Left lung (tissue), 14 donors: ENCODE measurements around the gene PCDHGB3. TPM values are rescaled to one million over a fixed set of nuclear protein-coding genes. Genes with fewer than 3 reads are reported as not detected.

Experiments used
- ATAC-seq: fragments of 200-7000 bp; cut with Tn5 transposase; one replicate; pipeline ENCODE4 v1.9.1; 2020; ENCODE audit warnings: moderate library complexity
- DNase-seq, 4 donors: peaks; one replicate each; pipeline ENCODE4 v3.0.0-alpha.2; 2013 to 2020
- H3K27ac ChIP-seq, 2 donors: fragments of 200-600 bp; sonication (generic) in 1 of 2; one replicate each; pipeline versions ENCODE4 v1.5.0 to v1.8.0; 2020 to 2021
- H3K27me3 ChIP-seq, 2 donors: fragments of 200-600 bp; sonication (generic) in 1 of 2; one replicate each; pipeline versions ENCODE4 v1.5.0 to v1.8.0; 2020 to 2021
- H3K36me3 ChIP-seq, 2 donors: fragments of 200-600 bp; sonication (generic) in 1 of 2; one replicate each; pipeline versions ENCODE4 v1.5.0 to v1.8.0; 2020 to 2021
- H3K4me1 ChIP-seq, 2 donors: fragments of 200-600 bp; one replicate each; pipeline ENCODE4 v1.8.0; 2021
- H3K4me3 ChIP-seq, 2 donors: fragments of 200-600 bp; sonication (generic) in 1 of 2; one replicate each; pipeline versions ENCODE4 v1.5.0 to v1.8.0; 2020 to 2021; ENCODE audit warnings: mild to moderate bottlenecking in 1 of 2
- H3K9me3 ChIP-seq, 2 donors: fragments of 200-600 bp; sonication (generic) in 1 of 2; one replicate each; pipeline versions ENCODE4 v1.5.0 to v1.8.0; 2020 to 2021
- intact Hi-C, 2 donors: fragments of 100-400 bp; cut with DNase I; formaldehyde crosslinking; loops; one replicate each; pipeline versions ENCODE4 v1.11.2 to v1.14.2; 2022
- long read RNA-seq, 12 donors: library from polyadenylated mRNA in 2 of 12; unstranded in 2 of 12; transcript quantifications; one replicate each; pipeline ENCODE4 v2.0.0 and lab custom pipeline, GENCODE V29; 2019 to 2026
- polyA plus RNA-seq, 6 donors: library from polyadenylated mRNA; unstranded; fragments of 120-200 nt; gene quantifications; one replicate each; pipeline ENCODE4 v1.2.1, GENCODE V29; 2013; ENCODE audit not compliant: insufficient read length in 6 of 6
- total RNA-seq, 2 donors: library from RNA; stranded (reverse); fragmentation: NEBNext Ultra II Directional; extraction: Animal tissue kit (Norgen Biotek cat#: 25700); gene quantifications; one replicate each; pipeline ENCODE4 v1.2.1, GENCODE V29; 2021
- TF ChIP-seq, protein P1 (sequence below), 2 donors: fragments of 200-600 bp; sonication (generic) in 1 of 2; IDR thresholded peaks; one replicate each; pipeline versions ENCODE4 v1.5.0 to v1.8.0; 2021; ENCODE audit warnings: antibody characterized with exemption in 2 of 2
- donor health status: DM: no; HTN: yes; CAD: no.
- donor health status: DM: no; HTN: no; CAD: no.

PCDHGB3 gene
- total RNA-seq: 1 to 10 TPM; 1.5 to 2.4 TPM
- 1 to 10 TPM; 2.6 to 3.4 (median 2.7) TPM for polyA plus RNA-seq
- long read RNA-seq, donor 1, partial matches to known transcripts: 0 of 4 reads
- long read RNA-seq, donor 1, other reads (novel, unspliced or antisense): 0 of 4 reads
- long read RNA-seq, donor 2, partial matches to known transcripts: 0 of 3 reads
- long read RNA-seq, donor 2, other reads (novel, unspliced or antisense): 0 of 3 reads
- long read RNA-seq, donor 3, partial matches to known transcripts: 0 of 1 reads
- long read RNA-seq, donor 3, other reads (novel, unspliced or antisense): 0 of 1 reads
- long read RNA-seq, donor 4: 0 reads
- long read RNA-seq, donor 5, full-length matches to known transcripts: 4 of 4 reads
- long read RNA-seq, donor 5, partial matches to known transcripts: 0 of 4 reads
- long read RNA-seq, donor 5, other reads (novel, unspliced or antisense): 0 of 4 reads
- long read RNA-seq, donor 6, partial matches to known transcripts: 0 of 1 reads
- long read RNA-seq, donor 6, other reads (novel, unspliced or antisense): 0 of 1 reads
- long read RNA-seq, donor 7: 0 reads
- long read RNA-seq, donor 8, full-length matches to known transcripts: 3 of 3 reads
- long read RNA-seq, donor 8, partial matches to known transcripts: 0 of 3 reads
- long read RNA-seq, donor 8, other reads (novel, unspliced or antisense): 0 of 3 reads
- long read RNA-seq, donor 9: 0 reads
- long read RNA-seq, donor 10: 0 reads
- long read RNA-seq, donor 11, full-length matches to known transcripts: 5 of 5 reads
- long read RNA-seq, donor 11, partial matches to known transcripts: 0 of 5 reads
- long read RNA-seq, donor 11, other reads (novel, unspliced or antisense): 0 of 5 reads
- long read RNA-seq, donor 12, partial matches to known transcripts: 0 of 1 reads
- long read RNA-seq, donor 12, other reads (novel, unspliced or antisense): 0 of 1 reads

DNA sequence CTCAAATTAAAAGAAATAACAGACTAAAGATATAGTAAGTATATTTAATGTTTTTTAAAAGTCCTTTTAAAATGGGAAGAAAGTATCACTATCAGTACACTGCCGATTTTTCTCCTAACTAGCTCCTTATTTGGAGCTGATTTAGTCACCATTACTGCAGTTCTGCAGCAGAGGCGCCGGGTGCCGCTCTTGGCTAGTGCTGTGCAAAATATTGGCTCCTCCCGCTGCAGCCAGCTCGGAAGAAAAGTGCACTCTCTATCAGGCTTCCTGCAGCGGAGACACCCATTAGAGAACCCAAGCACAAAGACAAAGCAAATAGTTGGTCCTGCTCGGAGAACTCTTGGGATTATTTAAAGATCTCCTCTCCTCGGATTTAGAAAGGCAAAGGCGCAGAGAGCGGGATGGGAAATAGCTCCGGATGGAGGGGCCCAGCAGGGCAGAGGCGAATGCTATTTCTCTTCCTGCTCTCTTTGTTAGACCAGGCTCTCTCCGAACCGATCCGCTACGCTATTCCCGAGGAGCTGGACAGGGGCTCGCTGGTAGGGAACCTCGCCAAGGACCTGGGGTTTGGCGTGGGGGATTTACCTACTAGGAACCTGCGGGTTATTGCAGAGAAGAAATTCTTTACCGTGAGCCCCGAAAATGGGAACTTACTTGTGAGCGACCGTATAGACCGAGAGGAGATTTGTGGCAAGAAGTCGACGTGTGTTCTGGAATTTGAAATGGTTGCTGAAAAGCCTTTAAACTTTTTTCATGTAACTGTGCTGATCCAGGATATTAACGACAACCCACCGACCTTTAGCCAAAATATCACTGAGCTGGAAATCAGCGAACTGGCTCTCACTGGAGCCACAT is at the start of gene PCDHGB3:
Gene PCDHGB3 (plus strand): TSS at position 249 of the 855 bp plus-strand sequence. CDS start 153 bp downstream, at position 402.
- Histone ChIP-seq H3K4me1 (no peaks in the 10 kb centered on the region), H3K4me3 (no peak within 1 kb of the TSS), H3K9me3 (peaks cover 3 to 87% of the 10 kb centered on the region in 2 donors), H3K27me3 (peaks cover 41 to 99% of the 10 kb centered on the region in 2 donors), H3K36me3 (no peaks in the 10 kb centered on the region), H3K27ac (no peak within 1 kb of the TSS)
- TF ChIP-seq, protein P1, sequence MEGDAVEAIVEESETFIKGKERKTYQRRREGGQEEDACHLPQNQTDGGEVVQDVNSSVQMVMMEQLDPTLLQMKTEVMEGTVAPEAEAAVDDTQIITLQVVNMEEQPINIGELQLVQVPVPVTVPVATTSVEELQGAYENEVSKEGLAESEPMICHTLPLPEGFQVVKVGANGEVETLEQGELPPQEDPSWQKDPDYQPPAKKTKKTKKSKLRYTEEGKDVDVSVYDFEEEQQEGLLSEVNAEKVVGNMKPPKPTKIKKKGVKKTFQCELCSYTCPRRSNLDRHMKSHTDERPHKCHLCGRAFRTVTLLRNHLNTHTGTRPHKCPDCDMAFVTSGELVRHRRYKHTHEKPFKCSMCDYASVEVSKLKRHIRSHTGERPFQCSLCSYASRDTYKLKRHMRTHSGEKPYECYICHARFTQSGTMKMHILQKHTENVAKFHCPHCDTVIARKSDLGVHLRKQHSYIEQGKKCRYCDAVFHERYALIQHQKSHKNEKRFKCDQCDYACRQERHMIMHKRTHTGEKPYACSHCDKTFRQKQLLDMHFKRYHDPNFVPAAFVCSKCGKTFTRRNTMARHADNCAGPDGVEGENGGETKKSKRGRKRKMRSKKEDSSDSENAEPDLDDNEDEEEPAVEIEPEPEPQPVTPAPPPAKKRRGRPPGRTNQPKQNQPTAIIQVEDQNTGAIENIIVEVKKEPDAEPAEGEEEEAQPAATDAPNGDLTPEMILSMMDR (IDR thresholded peaks at IDR 0.05): no peak
- intact Hi-C loops: no loop called here
- DNase-seq (no peak), ATAC-seq (peak; percentile 54)

DNA sequence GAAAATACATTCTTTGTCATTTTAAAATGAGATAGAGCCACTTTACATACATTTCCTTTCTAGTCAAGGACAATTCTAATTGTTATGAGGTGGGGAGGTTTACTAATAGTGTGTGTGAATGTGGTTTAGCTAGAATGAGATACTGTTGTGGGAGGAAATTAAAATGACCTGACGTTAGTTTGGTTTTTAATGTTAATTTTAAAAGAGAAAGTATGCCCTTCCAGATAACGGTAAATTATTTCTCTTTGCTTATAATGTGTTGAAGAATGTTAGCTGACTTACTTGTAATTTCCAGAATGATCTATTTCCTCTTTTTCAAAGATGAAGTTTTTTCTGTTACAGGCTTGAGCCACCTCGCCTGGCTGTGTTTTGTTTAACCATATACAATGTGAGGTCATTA is 47.8 kb upstream of the PCDHGB3 start:
- intact Hi-C loops: no loop called here
- H3K27me3 ChIP-seq: peaks cover 0 to 9% of the 10 kb centered on the region in 2 donors
- peaks cover 0 to 12% of the 10 kb centered on the region in 2 donors for H3K4me1 ChIP-seq
- H3K27ac ChIP-seq: no peak overlapping the region
- TF ChIP-seq, protein P1 (IDR thresholded peaks at IDR 0.05): no peak
- H3K9me3 ChIP-seq: peaks cover 6 to 83% of the 10 kb centered on the region in 2 donors
- DNase-seq (no peak), ATAC-seq (no peak)
- H3K4me3 ChIP-seq: no peak overlapping the region
- H3K36me3 ChIP-seq: peaks cover 0 to 27% of the 10 kb centered on the region in 2 donors

DNA sequence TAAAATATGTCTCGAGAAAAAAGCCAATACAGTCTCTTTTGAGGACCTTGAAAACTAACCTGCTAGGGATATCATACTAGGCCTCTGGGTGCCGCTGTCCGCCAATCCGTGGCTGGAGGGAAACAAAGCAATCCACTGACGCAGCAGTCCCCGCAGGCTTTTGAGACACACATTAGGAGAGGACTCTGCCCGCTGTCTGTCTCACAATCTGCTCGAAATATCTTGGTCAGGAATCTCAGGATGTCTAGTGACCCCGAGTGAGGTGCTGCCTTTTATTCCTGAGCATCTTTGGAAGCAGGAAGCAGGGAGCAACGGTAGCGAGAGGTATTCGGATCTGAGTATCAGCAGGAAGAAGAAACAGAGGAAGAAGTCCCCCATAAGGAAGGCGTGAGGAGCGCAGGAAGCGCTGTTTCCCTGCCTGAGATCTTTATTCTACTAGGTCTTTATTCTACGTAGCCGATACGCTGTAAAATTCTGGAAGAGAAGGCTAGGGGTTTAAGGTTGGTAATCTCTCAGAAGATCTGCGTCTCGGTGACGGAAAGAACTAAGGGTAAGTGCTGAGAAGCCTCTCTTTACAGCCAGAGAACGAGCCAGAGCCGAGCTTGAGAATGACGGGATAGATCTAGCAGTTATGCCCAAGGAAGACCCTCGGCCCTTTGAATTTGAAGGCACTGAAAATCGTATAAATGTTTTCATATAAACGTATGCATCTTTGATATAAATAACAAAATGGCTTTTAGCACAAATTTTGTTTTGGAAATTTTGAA is 43.8 kb upstream of the PCDHGB3 start:
- H3K27me3 ChIP-seq: peaks cover 3 to 39% of the 10 kb centered on the region in 2 donors
- H3K27ac ChIP-seq: no peak overlapping the region
- TF ChIP-seq, protein P1 (IDR thresholded peaks at IDR 0.05): peak; percentile 24 to 38
- H3K4me1 ChIP-seq: no peaks in the 10 kb centered on the region
- H3K9me3 ChIP-seq: peaks cover 0 to 82% of the 10 kb centered on the region in 2 donors
- peak overlapping the region in 1 of 2 donors; percentile 22 for H3K4me3 ChIP-seq
- ATAC-seq (peak; percentile 86), DNase-seq (peak in 3 of 4 donors; percentile 25 to 44 (median 43))
- intact Hi-C loops: no loop called here
- no peaks in the 10 kb centered on the region for H3K36me3 ChIP-seq

DNA sequence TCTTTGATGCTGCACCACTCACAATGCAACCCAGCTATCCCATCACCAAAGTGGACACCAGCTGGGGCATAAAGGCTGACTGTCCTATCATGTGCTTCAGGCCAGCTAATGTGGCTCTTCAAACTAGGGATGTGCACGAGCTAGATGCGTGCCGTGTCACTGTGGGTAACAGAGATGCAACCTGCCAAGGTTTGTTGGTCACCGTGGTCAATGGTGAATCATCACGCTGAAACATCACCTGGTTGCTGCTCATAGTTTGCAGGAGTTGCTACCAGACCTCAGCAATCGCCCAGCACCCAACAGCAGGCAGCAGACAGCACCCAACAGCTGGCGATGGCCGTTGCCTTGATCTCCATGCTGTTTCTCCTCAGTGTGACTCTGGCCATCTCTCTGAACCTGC is 41.8 kb upstream of the PCDHGB3 start:
- TF ChIP-seq, protein P1 (IDR thresholded peaks at IDR 0.05): no peak
- ATAC-seq (no peak), DNase-seq (no peak)
- Histone ChIP-seq H3K36me3 (no peaks in the 10 kb centered on the region), H3K9me3 (peaks cover 0 to 82% of the 10 kb centered on the region in 2 donors), H3K27me3 (peaks cover 8 to 58% of the 10 kb centered on the region in 2 donors), H3K4me1 (no peaks in the 10 kb centered on the region), H3K4me3 (no peak overlapping the region), H3K27ac (no peak overlapping the region)
- intact Hi-C loops: no loop called here
